Mesendoderm (in vitro differentiated cells): ENCODE data around the gene BBS4.

Source experiments
- DNase-seq: peaks from one replicate; pipeline ENCODE4 v3.0.0; 2013
- H2AK5ac ChIP-seq: 2 replicates; pipeline ENCODE4 v1.6.1; 2013; ENCODE audit warnings: low read length, inconsistent platforms
- H2BK120ac ChIP-seq: 2 replicates; pipeline ENCODE4 v1.6.1; 2013; ENCODE audit warnings: low read depth, mild to moderate bottlenecking, low read length, moderate library complexity, mixed read lengths
- H2BK15ac ChIP-seq: replicated peaks from 2 replicates; pipeline ENCODE4 v1.6.1; 2013; ENCODE audit warnings: low read depth, mild to moderate bottlenecking, moderate library complexity
- H2BK5ac ChIP-seq: 2 replicates; pipeline ENCODE4 v1.6.1; 2013; ENCODE audit warnings: low read length, inconsistent platforms
- H3K18ac ChIP-seq: 2 replicates; pipeline ENCODE4 v1.6.1; 2013; ENCODE audit warnings: mild to moderate bottlenecking, low read length, mixed read lengths
- H3K23ac ChIP-seq: one replicate; pipeline ENCODE4 v1.6.1; 2013; ENCODE audit warnings: low read length
- H3K27ac ChIP-seq: 2 replicates; pipeline ENCODE4 v1.5.1; 2013; ENCODE audit warnings: low read depth, mild to moderate bottlenecking, inconsistent platforms, low read length, moderate library complexity
- H3K27me3 ChIP-seq: 2 replicates; pipeline ENCODE4 v1.6.1; 2013; ENCODE audit warnings: low read length, control low read depth, mild to moderate bottlenecking, inconsistent platforms; ENCODE audit not compliant: insufficient read depth, poor library complexity
- H3K36me3 ChIP-seq: 2 replicates; pipeline ENCODE4 v1.6.1; 2013; ENCODE audit warnings: low read length, inconsistent platforms; ENCODE audit not compliant: control insufficient read depth, insufficient read depth
- H3K4ac ChIP-seq: one replicate; pipeline ENCODE4 v1.6.1; 2013; ENCODE audit warnings: low read depth, mild to moderate bottlenecking, low read length, moderate library complexity
- H3K4me1 ChIP-seq: 2 replicates; pipeline ENCODE4 v1.6.1; 2013; ENCODE audit warnings: low read depth, low read length, inconsistent platforms; ENCODE audit not compliant: control insufficient read depth
- H3K4me2 ChIP-seq: 2 replicates; pipeline ENCODE4 v1.6.1; 2013; ENCODE audit warnings: low read length
- H3K4me3 ChIP-seq: 2 replicates; pipeline ENCODE4 v1.5.1; 2013; ENCODE audit warnings: mild to moderate bottlenecking, low read length
- H3K56ac ChIP-seq: one replicate; pipeline ENCODE4 v1.6.1; 2013; ENCODE audit warnings: low read length
- H3K79me1 ChIP-seq: 2 replicates; pipeline ENCODE4 v1.6.1; 2013; ENCODE audit warnings: low read length, inconsistent platforms
- H3K79me2 ChIP-seq: 2 replicates; pipeline ENCODE4 v1.6.1; 2013; ENCODE audit warnings: mild to moderate bottlenecking, low read length; ENCODE audit not compliant: control insufficient read depth, insufficient read depth
- H3K9ac ChIP-seq: 2 replicates; pipeline ENCODE4 v1.6.1; 2013; ENCODE audit warnings: low read length, inconsistent platforms
- H4K5ac ChIP-seq: one replicate; pipeline ENCODE4 v1.6.1; 2013; ENCODE audit warnings: low read length
- H4K8ac ChIP-seq: one replicate; pipeline ENCODE4 v1.6.1; 2013; ENCODE audit warnings: low read depth, mild to moderate bottlenecking, control low read depth, low read length, moderate library complexity
- WGBS: extraction: QIAGEN DNeasy Blood & Tissue Kit; methylation state at CpG from one replicate; pipeline ENCODE4 v1.1.7; 2013; ENCODE audit warnings: low lambda C conversion rate, missing lambda C conversion rate; ENCODE audit not compliant: insufficient coverage; ENCODE audit errors: extremely low coverage; 5-methylcytosine and 5-hydroxymethylcytosine counted together

The BBS4 gene

DNA sequence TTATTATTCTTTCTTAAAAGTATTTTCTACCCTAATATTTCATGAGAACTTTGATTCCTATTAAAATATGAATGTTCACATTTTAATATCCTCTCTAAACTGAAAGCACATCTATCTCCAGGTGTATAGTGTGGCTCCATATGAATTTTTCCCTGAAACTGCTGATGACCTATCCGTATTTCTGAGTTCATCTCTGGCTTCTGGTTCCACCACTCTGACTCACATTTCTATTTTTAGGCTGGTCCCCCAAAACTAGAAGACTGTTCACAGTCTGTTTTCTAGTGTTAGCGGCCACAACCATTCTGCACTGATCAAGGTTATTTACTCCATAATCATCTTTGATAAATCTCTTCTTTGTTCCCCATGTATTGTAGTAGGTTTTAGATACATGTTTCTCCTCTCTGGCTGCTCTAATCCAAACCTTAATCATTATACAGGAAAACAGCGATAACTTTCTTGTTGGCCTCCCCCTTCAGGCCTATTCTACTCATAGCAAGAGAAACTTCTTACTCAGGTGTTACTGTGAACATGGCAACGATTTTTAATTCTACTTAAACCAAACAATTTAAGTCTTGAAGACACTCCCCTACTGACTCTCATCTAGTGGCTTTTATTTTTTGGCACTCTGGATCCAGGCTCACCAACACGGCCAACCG, 84.8 kb downstream of the BBS4 start:
- H3K56ac ChIP-seq = no peak overlapping the region
- no CpG with 5 or more reads among the region's 6 CpGs for WGBS

DNA sequence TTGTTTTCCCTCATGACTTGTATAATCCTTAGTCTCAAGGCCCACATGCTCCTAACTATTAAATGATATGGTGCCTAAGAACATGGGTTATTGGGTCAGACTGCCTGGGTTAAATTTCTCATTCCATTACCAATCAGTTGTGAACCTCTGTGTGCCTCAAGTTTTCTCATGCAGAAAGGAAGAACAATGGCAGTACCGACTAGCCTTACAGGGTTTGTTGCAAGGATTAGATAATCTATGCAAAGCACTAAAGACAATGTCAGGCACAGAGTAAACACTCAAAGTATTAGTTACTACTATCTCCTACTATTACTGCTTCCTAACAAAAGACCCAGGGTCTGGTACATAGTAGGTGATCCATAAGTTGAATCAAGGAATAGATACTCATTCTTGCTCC, 85.3 kb downstream of the BBS4 start:
- H3K4me1 ChIP-seq = no peaks in the 10 kb centered on the region
- H3K27ac ChIP-seq = no peak overlapping the region
- H3K56ac ChIP-seq = no peak overlapping the region
- no peak overlapping the region for H2BK5ac ChIP-seq
- no peak overlapping the region for H3K4me3 ChIP-seq
- H3K18ac ChIP-seq = no peak overlapping the region
- H2BK15ac ChIP-seq = no peak overlapping the region
- no peak overlapping the region for H3K4ac ChIP-seq
- no peak overlapping the region for H4K5ac ChIP-seq
- no CpG with 5 or more reads among the region's 1 CpG for WGBS
- H3K23ac ChIP-seq = no peak overlapping the region
- no peak overlapping the region for H3K9ac ChIP-seq
- peaks cover 2% of the 10 kb centered on the region for H3K79me2 ChIP-seq
- H3K36me3 ChIP-seq = peaks cover 3% of the 10 kb centered on the region
- H3K4me2 ChIP-seq = no peak overlapping the region
- DNase-seq = peak; percentile 56
- no peak overlapping the region for H2BK120ac ChIP-seq
- peaks cover 8% of the 10 kb centered on the region for H3K79me1 ChIP-seq
- H4K8ac ChIP-seq = no peak overlapping the region
- no peaks in the 10 kb centered on the region for H3K27me3 ChIP-seq
- H2AK5ac ChIP-seq = no peak overlapping the region

More for the DNA sequence above, 84.8 kb downstream of the BBS4 start:
- H3K4me1 ChIP-seq = no peaks in the 10 kb centered on the region
- H2AK5ac ChIP-seq = no peak overlapping the region
- peaks cover 3% of the 10 kb centered on the region for H3K36me3 ChIP-seq
- no peak overlapping the region for H2BK120ac ChIP-seq
- no peak overlapping the region for H3K23ac ChIP-seq
- H3K27ac ChIP-seq = no peak overlapping the region
- H3K18ac ChIP-seq = no peak overlapping the region
- DNase-seq = no peak
- no peak overlapping the region for H3K4ac ChIP-seq
- no peak overlapping the region for H4K5ac ChIP-seq
- no peak overlapping the region for H2BK5ac ChIP-seq
- peaks cover 6% of the 10 kb centered on the region for H3K79me1 ChIP-seq
- no peak overlapping the region for H4K8ac ChIP-seq
- no peak overlapping the region for H3K4me2 ChIP-seq
- no peak overlapping the region for H2BK15ac ChIP-seq
- H3K4me3 ChIP-seq = no peak overlapping the region
- no peaks in the 10 kb centered on the region for H3K27me3 ChIP-seq
- no peak overlapping the region for H3K9ac ChIP-seq
- H3K79me2 ChIP-seq = peaks cover 2% of the 10 kb centered on the region

- Histone ChIP-seq H3K18ac (no peak overlapping the region), H3K36me3 (peaks cover 3% of the 10 kb centered on the region), H3K4me1 (no peaks in the 10 kb centered on the region), H2BK15ac (no peak overlapping the region), H3K4me3 (no peak overlapping the region), H4K8ac (no peak overlapping the region), H4K5ac (no peak overlapping the region), H2AK5ac (no peak overlapping the region), H2BK120ac (no peak overlapping the region), H3K79me2 (peaks cover 11% of the 10 kb centered on the region), H3K27ac (no peak overlapping the region), H3K79me1 (peaks cover 14% of the 10 kb centered on the region), H3K4me2 (no peak overlapping the region), H3K9ac (no peak overlapping the region), H3K4ac (no peak overlapping the region), H3K27me3 (no peaks in the 10 kb centered on the region), H3K56ac (no peak overlapping the region), H2BK5ac (no peak overlapping the region), H3K23ac (no peak overlapping the region)
- no peak for DNase-seq
- no CpG with 5 or more reads among the region's 2 CpGs for WGBS
These were observed 88.8 kb downstream of the BBS4 start for GRCh38 chr15:72774696-72775383.

- H4K8ac ChIP-seq = no peak overlapping the region
- no peak overlapping the region for H2BK5ac ChIP-seq
- H3K79me2 ChIP-seq = peaks cover 40% of the 10 kb centered on the region
- H3K4ac ChIP-seq = no peak overlapping the region
- no CpG with 5 or more reads among the region's 6 CpGs for WGBS
- peaks cover 29% of the 10 kb centered on the region for H3K79me1 ChIP-seq
- no peaks in the 10 kb centered on the region for H3K4me1 ChIP-seq
- no peaks in the 10 kb centered on the region for H3K36me3 ChIP-seq
- no peak overlapping the region for H3K56ac ChIP-seq
- no peak overlapping the region for H4K5ac ChIP-seq
- H3K27ac ChIP-seq = no peak overlapping the region
- H2BK120ac ChIP-seq = no peak overlapping the region
- H3K18ac ChIP-seq = no peak overlapping the region
- H3K23ac ChIP-seq = no peak overlapping the region
- H3K4me3 ChIP-seq = no peak overlapping the region
- DNase-seq = no peak
- H2BK15ac ChIP-seq = no peak overlapping the region
- H3K4me2 ChIP-seq = no peak overlapping the region
- H3K27me3 ChIP-seq = no peaks in the 10 kb centered on the region
- no peak overlapping the region for H2AK5ac ChIP-seq
- no peak overlapping the region for H3K9ac ChIP-seq
These were observed 92.8 kb downstream of the BBS4 start for GRCh38 chr15:72778796-72779195.

DNA sequence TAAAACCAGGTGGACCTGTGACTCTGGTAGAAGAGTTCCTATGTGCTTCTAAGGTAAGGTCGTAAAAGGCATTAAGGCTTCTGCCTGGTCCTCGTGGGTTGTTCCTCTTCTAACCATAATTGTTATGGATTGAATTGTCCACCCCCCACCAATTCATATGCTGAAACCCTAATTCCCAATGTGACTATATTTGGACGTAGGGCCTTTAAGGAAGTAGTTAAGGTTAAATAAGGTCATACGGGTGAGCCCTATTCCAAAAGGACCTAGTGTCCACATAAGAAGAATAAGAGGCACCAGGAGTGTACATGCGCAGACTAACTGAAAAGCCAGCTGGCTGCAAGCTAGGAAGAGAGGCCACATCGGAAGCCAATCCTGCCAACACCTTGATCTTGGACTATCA, 95.6 kb downstream of the BBS4 start:
- H4K8ac ChIP-seq = no peak overlapping the region
- H3K4ac ChIP-seq = no peak overlapping the region
- DNase-seq = no peak
- H3K79me2 ChIP-seq = peaks cover 38% of the 10 kb centered on the region
- H3K4me1 ChIP-seq = no peaks in the 10 kb centered on the region
- H2BK5ac ChIP-seq = no peak overlapping the region
- no peak overlapping the region for H3K56ac ChIP-seq
- no peak overlapping the region for H3K23ac ChIP-seq
- H3K18ac ChIP-seq = no peak overlapping the region
- no peak overlapping the region for H3K27ac ChIP-seq
- H2AK5ac ChIP-seq = no peak overlapping the region
- peaks cover 24% of the 10 kb centered on the region for H3K79me1 ChIP-seq
- no peak overlapping the region for H2BK15ac ChIP-seq
- no peaks in the 10 kb centered on the region for H3K36me3 ChIP-seq
- no peaks in the 10 kb centered on the region for H3K27me3 ChIP-seq
- H3K9ac ChIP-seq = no peak overlapping the region
- H4K5ac ChIP-seq = no peak overlapping the region
- no peak overlapping the region for H3K4me3 ChIP-seq
- no CpG with 5 or more reads among the region's 6 CpGs for WGBS
- no peak overlapping the region for H2BK120ac ChIP-seq
- no peak overlapping the region for H3K4me2 ChIP-seq
